ENCODE measurements around the gene NCMAP. TPM values are rescaled to one million over a fixed set of nuclear protein-coding genes. Genes with fewer than 3 reads are reported as not detected.
"Not testable (repeated sequence)": the region's sequence is repeated elsewhere in the genome, so short reads cannot be mapped to it uniquely, and the experiment has no call there.

The NCMAP gene
- total RNA-seq, 2 experiments from 2014 or later, result 0.04 TPM; not detected in 1

DNA sequence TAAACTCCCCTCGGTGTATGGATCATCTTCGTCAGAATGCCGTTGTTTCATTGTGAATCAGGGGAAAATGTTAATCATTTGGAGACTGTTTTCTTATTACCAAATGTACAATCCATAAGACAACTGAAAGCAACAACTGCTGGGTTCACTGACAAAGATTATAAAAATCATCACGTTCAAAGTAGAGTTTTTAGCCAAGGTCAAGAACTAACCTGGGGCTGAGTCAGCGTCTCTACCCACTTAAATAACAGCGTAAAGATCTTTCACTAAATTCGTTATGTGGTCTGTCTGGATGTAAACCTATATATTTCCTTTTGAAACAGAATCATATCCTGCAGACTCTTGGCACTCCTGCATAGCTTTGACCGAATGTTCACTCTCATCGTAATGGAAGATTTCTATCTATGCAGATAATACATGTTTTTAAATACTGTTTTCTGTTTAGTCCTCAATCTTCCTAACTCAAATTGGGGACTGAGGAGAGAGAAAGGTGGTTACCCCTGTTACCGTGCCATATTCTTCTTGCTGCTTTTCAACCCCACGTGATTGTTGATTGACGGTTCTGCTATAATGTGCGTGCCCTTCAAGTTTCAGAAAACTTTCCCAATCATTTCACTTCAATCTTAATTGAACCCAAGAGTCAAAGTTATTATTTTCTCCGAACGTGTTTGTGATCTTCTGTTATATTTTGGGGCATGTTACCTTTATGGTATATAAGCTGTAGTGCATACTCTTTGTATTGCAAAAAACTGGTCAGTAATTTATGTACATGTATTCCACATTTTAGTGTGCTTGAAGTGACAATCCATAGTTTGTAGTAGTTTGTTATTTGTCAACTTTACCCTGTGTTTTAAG lies 15.6 kb upstream of the NCMAP start:
- POLR2A ChIA-PET, result interaction anchor here (0.5 to 0.7 kb wide), 4 partner anchors 35 to 133 kb away, joined by 3 to 6 read pairs (median 4); no protein-coding TSS in a partner anchor
- CTCF ChIA-PET, result interaction anchor here (1.5 to 1.9 kb wide), 3 partner anchors 46 to 125 kb away, joined by 4 to 11 read pairs (median 5); no protein-coding TSS in a partner anchor

DNA sequence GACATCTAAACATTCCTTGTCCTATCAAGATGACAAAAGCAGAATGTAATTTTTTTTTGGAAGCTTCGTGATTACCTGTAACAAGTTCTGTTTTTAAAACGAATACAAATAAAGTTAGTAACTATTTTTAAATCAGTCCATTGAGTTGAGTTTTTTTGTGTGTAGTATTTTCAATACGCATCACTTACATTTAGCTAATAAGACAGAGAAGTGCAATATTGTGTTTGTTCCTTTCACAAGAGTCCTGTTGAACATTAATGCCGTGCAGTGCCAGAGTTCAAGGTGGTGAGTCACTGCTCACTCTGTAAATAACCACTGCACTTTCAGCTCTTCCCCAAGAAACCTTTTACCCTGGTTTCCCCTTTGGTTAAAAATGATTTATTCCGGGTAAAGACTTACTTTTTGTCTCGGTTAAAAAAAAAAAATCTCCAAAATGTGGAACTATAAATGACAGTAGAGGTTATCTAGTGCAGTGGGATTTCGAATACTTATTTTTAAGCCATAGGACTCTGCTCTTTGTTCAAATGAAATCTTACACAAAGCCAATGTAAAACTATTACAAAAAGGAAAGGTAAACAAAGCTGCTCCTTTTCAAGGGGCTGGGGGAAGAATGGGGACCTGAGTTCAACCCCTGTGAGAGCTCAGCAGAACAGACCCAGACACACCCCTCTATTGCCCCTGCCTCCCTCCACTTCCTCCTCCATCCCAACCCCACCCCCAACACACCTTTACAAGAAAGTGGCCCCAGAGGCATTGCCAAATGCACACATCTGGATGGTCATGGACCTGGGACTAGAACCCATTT lies 14.8 kb upstream of the NCMAP start:
- CTCF ChIA-PET, result interaction anchor here (0.6 to 1.9 kb wide), 5 partner anchors 10 to 126 kb away, joined by 3 to 11 read pairs (median 4); no protein-coding TSS in a partner anchor
- POLR2A ChIA-PET, result interaction anchor here (0.5 to 0.7 kb wide), 4 partner anchors 36 to 133 kb away, joined by 3 to 6 read pairs (median 4); no protein-coding TSS in a partner anchor

DNA sequence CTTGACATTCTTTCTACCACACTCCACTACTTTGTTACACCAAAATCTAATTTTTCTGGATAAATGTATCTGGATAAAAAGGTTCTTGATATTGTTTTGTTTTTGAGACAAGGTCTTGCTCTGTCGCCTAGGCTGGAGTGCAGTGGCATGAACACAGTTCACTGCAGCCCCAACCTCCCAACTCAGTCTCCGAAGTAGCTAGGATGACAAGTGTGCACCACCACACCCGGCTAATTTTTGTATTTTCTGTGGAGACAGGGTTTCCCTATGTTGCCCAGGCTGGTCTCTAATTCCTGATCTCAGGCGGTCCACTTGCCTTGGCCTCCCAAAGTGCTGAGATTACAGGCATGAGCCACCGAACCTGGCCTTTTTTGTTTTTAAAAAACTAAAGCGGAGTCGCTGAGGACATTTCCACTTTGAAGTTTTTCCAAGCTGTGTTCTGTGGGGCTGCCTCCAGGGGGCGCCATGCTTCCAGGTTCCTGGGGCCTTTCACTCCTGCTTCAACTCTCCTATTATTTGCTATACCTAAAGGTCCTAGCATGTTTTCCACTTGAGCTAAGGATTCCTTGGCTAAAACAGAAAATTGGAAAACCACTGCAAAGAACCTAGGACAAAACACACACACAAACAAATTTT lies 14.1 kb upstream of the NCMAP start:
- ChIA-PET POLR2A (no interaction called here), CTCF (interaction anchor here (0.6 to 1.9 kb wide), 5 partner anchors 11 to 127 kb away, joined by 3 to 11 read pairs (median 3); no protein-coding TSS in a partner anchor)

GRCh38 chr1:24544239-24544638 lies 11.6 kb upstream of the NCMAP start:
- POLR2A ChIA-PET, result no interaction called here
- CTCF ChIA-PET, result no interaction called here

DNA sequence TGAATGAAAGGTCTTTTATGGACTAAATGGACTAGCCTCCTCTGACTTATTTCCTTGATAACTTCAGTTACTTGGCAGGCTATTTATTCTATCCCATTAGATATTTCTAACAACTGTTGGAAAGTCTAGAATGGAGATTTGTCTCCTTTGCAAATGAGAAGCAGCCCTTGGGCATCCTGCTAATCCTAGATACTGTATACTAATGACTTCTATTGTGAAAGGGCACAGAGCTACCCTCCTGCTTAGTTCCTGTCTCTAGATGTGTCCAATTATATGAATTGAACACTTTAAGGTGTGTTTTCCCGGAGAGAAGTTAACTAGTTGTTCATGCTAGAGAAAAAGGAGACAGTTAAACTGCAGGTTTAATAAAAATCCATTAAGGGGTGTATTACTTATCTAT lies 10.2 kb upstream of the NCMAP start:
- ChIA-PET POLR2A (no interaction called here), CTCF (no interaction called here)

DNA sequence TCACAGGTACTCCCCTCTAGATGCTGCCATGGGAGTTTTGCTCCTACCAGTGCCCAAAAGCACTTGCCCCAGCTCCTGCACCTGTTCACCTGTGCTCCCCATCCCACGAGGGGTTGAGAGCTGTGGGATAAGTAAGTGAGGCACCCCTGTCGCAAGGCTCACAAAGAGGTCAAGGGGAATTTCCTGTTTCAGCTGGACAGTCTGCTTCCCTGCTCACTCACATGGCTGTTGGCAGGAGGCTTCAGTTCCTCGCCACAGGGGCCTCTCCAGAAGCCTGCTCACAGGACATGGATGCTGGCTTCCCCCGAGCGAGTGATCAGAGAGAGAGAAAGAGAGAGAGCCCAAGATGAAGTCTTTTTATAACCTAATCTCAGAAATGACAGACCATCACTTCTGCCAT lies 8.7 kb upstream of the NCMAP start:
- POLR2A ChIA-PET, result no interaction called here

DNA sequence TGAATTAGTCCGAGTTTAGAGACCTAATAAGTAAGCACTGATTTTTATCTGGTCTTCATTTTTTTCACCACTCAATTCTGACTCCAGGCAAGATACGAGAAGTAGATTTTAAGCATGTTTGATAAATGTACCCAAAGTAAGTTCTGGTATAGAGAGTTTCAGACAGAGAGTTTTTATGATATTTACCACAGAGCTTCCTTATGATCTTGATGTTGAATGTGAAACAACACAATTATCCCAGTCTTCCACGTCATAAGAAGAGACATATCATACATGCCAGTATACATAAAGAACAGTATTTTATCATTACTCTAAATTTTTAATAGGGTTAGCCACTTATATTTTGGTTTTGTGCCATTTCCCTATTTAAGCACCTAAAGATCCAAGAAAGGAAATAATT lies 7.8 kb upstream of the NCMAP start:
- ChIA-PET CTCF (no interaction called here), POLR2A (no interaction called here)

More for the DNA sequence above, 8.7 kb upstream of the NCMAP start:
- CTCF ChIA-PET, result interaction anchor here (1.4 kb wide), 1 partner anchor 40 kb away, joined by 4 read pairs; no protein-coding TSS in a partner anchor

DNA sequence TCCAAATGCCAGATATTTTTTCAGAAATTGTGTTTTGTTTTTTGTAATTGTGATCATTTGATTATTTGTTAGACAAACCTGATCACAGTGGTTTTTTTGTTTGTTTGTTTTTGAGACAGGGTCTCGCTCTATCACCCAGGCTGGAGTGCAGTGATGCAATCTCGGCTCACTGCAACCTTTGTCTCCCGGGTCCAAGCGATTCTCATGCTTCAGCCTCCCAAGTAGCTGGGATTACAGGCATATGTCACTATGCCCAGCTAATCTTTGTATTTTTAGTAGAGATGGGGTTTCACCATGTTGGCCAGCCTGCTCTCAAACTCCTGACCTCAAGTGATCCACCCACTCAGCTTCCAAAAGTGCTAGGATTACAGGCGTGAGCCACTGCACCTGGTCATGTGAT lies 6.7 kb upstream of the NCMAP start:
- CTCF ChIA-PET, POLR2A ChIA-PET: not testable (repeated sequence)

DNA sequence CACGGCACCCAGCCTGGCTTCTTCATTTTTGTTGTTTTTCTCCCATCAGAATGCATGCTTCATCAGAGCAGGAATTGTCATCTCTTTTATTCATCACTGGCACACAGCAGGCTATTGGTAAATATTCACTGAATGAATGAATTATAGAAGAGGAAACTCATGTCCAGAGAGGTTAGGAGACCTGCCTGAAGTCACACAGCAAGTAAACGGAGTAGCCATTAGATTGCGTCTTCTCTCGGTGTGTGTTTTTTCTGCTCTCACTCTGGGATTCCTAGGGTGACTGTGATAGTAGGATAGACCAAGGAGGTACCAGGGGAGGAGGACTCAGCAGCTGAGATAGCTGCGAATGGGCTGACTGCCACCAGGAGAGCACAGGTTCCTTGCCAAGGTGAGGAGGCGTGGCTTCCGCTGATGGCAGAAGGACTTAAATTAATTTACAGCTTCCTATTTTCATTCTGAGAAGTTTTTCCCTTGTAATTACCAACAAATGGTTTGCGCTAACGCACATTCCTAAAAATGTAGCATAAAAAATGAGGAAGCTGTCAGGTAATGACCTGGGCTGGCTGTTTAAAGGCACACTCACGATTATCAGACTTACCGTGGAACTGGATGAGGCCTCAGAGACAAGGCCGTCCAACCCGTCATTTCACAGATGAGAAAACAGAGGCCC lies 4.5 kb upstream of the NCMAP start:
- CTCF ChIA-PET, result no interaction called here
- POLR2A ChIA-PET, result no interaction called here

DNA sequence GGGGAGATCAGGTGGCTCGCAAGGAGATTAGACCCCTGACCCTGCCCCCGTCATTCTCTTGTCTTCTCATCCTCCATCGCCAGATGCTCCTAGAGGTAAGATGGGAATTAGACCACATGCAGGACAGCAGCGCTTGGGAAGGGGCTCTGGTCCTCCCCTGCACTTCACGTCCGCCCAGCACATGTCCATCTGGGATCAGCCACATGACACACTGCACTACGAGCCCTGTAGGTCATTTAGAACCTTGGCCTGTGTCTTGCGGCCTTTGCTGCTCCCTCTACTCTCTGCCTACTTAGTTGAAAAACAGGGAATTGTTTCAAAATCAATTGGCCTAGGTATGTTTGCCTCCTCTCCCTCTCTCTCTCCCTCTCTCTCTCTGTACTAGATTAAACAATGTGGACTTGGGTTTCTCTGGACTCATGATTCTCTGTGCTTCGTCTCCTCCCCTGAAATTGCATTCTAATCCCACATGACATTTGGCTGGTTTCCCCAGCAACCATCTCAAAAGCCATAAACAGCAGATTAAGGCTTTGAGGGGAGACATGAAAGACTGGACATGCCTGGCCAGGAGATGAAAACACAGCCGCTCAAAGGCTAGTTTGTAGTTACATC lies 3.8 kb upstream of the NCMAP start:
- CTCF ChIA-PET, result no interaction called here

GRCh38 chr1:24553931-24554330 lies 2.0 kb upstream of the NCMAP start:
- CTCF ChIA-PET, result interaction anchor here (2.1 kb wide), 1 partner anchor 33 kb away, joined by 8 read pairs; no protein-coding TSS in a partner anchor

More for the DNA sequence above, 3.8 kb upstream of the NCMAP start:
- POLR2A ChIA-PET, result no interaction called here

GRCh38 chr1:24554714-24555113 lies 1.2 kb upstream of the NCMAP start:
- ChIA-PET POLR2A (no interaction called here), CTCF (interaction anchor here (2.1 kb wide), 1 partner anchor 32 kb away, joined by 8 read pairs; no protein-coding TSS in a partner anchor)

More at GRCh38 chr1:24553931-24554330, 2.0 kb upstream of the NCMAP start:
- POLR2A ChIA-PET, result no interaction called here

GRCh38 chr1:24556414-24556795 lies 518 bp downstream of the NCMAP start:
- ChIA-PET POLR2A (no interaction called here), CTCF (no interaction called here)

DNA sequence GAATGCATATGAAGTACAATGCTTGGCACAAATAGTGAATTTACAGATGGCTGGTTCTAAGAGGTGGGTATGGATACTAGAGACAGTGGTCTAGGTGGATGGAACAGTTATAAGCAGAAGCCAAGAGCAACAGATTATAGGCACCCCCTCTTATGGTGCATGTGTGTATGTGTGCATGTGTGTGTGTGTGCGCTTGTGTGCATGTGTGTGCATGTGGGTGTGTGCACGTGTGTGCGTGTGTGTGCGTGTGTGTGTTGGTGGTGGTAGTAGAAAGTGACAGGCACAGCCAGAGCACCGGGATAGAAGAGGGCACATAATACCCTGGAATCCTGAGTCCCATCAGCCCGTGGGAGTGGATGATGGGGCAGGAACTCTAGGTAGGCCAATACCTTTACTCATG lies 1.3 kb downstream of the NCMAP start:
- POLR2A ChIA-PET, result no interaction called here
- CTCF ChIA-PET, result no interaction called here

- ChIA-PET POLR2A (no interaction called here), CTCF (no interaction called here)
Observed at GRCh38 chr1:24557711-24558131, 1.8 kb downstream of the NCMAP start.

DNA sequence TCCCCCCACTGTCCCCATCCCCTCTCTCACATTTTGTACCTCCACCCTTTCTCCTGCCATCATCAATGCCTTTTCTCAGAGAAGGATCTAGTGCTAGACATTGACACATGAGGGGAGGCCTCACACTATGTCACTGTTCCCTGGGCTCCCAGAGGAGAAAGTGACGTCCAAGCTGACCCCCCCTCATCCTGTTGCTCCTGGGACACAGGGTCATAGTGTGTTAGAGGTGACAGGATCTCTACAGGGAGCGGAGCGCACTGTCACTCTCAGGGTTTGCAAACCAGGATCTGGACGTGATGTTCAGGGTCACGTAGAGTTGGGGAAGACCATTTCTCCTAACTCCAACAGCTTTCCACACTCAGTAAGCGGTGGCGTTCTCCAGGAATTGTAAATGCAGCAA lies 2.6 kb downstream of the NCMAP start:
- CTCF ChIA-PET, result no interaction called here
- POLR2A ChIA-PET, result no interaction called here

DNA sequence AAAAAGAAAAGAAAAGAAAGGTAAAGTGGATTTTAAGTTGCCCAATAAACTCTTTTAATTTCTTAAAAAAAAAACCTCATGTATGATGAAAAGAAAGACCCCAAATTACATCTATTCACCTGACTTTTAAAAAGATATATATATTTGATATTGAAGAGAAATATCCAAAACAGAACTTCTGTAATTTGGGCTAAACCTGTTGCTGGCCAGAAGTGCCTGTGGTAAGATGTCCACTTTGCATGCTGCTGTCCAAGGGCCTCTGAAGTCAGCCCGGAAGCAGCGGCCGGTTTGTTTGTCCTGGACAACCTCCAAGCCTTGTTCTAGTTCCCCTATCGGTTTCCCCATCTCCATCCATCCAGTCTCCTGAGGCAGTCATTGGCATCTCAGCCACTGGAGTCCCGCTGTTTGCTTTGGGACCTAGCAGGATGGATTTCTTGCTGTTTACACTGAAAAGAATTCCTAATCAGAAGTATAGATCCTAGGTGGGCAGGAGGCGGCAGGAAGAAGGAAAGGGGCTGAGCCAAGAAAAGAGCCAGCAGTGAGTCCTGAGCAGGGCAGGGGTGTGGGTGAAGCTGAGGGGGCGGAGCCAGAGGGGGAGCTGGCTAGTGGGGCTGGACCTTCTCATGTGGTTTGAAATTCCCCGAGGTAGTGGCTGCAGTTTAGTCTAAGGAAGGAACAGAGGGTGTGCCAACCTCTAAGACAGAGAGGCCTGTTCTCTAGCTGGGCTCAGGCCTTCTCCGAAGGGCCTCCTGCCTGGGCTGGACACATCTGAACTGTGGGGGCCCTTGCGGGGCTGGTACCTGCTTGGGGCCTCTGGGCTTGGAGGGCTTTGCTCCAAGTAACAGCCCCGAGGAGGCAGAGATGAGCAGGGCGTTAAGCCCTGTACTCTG lies 3.3 kb downstream of the NCMAP start:
- POLR2A ChIA-PET, result no interaction called here
- CTCF ChIA-PET, result interaction anchor here (0.6 kb wide), 1 partner anchor 320 kb away, joined by 3 read pairs; no protein-coding TSS in a partner anchor

GRCh38 chr1:24560361-24560760 lies 4.5 kb downstream of the NCMAP start:
- POLR2A ChIA-PET, result no interaction called here
- CTCF ChIA-PET, result interaction anchor here (0.7 to 1.3 kb wide), 3 partner anchors 25 to 391 kb away, joined by 3 to 4 read pairs (median 4); no protein-coding TSS in a partner anchor
